ENCODE results near the gene CNTROB.

Gene CNTROB

GRCh38 chr17:7888184-7888920 is 43.7 kb upstream of the CNTROB start, which contains the start of gene CHD3 (continued):
- TF ChIP-seq ZNF18 (tag by site-specific recombination; IDR thresholded peaks at IDR 0.05) = 0 out of 2 replicates have a peak, but pooled peaks have one; percentile 3
- no peak for TF ChIP-seq KLF10 (tag by site-specific recombination; IDR thresholded peaks at IDR 0.05)
- no peak for TF ChIP-seq ZNF747 (tag by site-specific recombination; IDR thresholded peaks at IDR 0.05)
- TF ChIP-seq KLF7 (tag by site-specific recombination; IDR thresholded peaks at IDR 0.05; ENCODE audit: borderline replicate concordance) = 0 out of 2 replicates have a peak, but pooled peaks have one; percentile 61
- no peak for TF ChIP-seq ZNF501 (tag by site-specific recombination; IDR thresholded peaks at IDR 0.05)
- TF ChIP-seq ZNF76 (tag by site-specific recombination; IDR thresholded peaks at IDR 0.05; ENCODE audit: borderline replicate concordance, low read depth) = 0 out of 2 replicates have a peak, but pooled peaks have one; percentile 25

- Histone ChIP-seq H3K27ac (ENCODE audit: extremely low read depth, low read depth, low read length) (peak overlapping the region; percentile 100), H3K9me3 (ENCODE audit: control insufficient read depth, insufficient read depth, low read depth, low read length) (no peaks in the 10 kb centered on the region), H3K4me1 (ENCODE audit: control insufficient read depth, insufficient read depth, low read length) (peaks cover 23% of the 10 kb centered on the region), H3K36me3 (ENCODE audit: control insufficient read depth in 2 of 2, insufficient read depth in 1 of 2, low read length in 2 of 2) (peaks cover 39 to 43% of the 10 kb centered on the region in 2 experiments), H3K4me3 (ENCODE audit: low read depth, low read length) (no peak overlapping the region)
- ChIA-PET POLR2A (interaction anchor here (0.6 to 1.6 kb wide), 3 partner anchors 23 to 43 kb away, joined by 3 to 8 read pairs (median 3); partner anchors contain the start of genes CNTROB, NAA38 and TRAPPC1), CTCF (interaction anchor here (0.6 to 2.4 kb wide), 9 partner anchors 9 to 172 kb away, joined by 3 to 8 read pairs (median 4); no protein-coding TSS in a partner anchor)
- TF ChIP-seq GLIS1 (tag by site-specific recombination; IDR thresholded peaks at IDR 0.05) (peak; percentile 58; the same call in 1 of the 2 replicates), ZNF488 (tag by site-specific recombination; IDR thresholded peaks at IDR 0.05) (no peak), ZNF398 (tag by site-specific recombination; IDR thresholded peaks at IDR 0.05) (peak; percentile 87), KLF8 (tag by site-specific recombination; IDR thresholded peaks at IDR 0.05) (0 out of 2 replicates have a peak, but pooled peaks have one; percentile 11), BCL11A (tag by site-specific recombination; IDR thresholded peaks at IDR 0.05; ENCODE audit: low read depth) (peak; percentile 51; the same call in 1 of the 2 replicates), ZNF302 (tag by site-specific recombination; IDR thresholded peaks at IDR 0.05; ENCODE audit: low read depth) (no peak), ZNF366 (tag by site-specific recombination; conservative IDR thresholded peaks at IDR 0.05) (peak; percentile 81), WT1 (tag by site-specific recombination; IDR thresholded peaks at IDR 0.05) (peak; percentile 94), AEBP2 (tag by site-specific recombination; IDR thresholded peaks at IDR 0.05; ENCODE audit: borderline replicate concordance) (no peak), ZIC2 (tag by site-specific recombination; IDR thresholded peaks at IDR 0.05) (peak; percentile 79), ZSCAN30 (tag by site-specific recombination; IDR thresholded peaks at IDR 0.05) (peak; percentile 98), IKZF3 (tag by site-specific recombination; IDR thresholded peaks at IDR 0.05) (peak; percentile 77), PRDM10 (tag by site-specific recombination; IDR thresholded peaks at IDR 0.05) (no peak), INSM2 (tag by site-specific recombination; IDR thresholded peaks at IDR 0.05) (no peak), SP7 (tag by site-specific recombination; IDR thresholded peaks at IDR 0.05) (peak; percentile 64)
These were observed 42.6 kb upstream of the CNTROB start for GRCh38 chr17:7889166-7889955.

Data from HEK293 (cell line).